ENCODE data around the gene GCHFR.
A peak's percentile ranks its signal among the peaks of the same experiment; 100 is the strongest.

GCHFR gene

GRCh38 chr15:40763801-40764628 is at the start of gene GCHFR:
GCHFR (plus strand) TSS chr15:40764068; CDS start chr15:40764181, 113 bp downstream.
- peak in 31 of 56 donors; percentile 7 to 64 (median 43) for DNase-seq

- no peak for DNase-seq
These were observed 49.7 kb upstream of the GCHFR start for GRCh38 chr15:40714144-40714543.

- DNase-seq = no peak
These were observed 47.7 kb upstream of the GCHFR start for GRCh38 chr15:40716165-40716564.

- DNase-seq = no peak
These were observed 42.2 kb upstream of the GCHFR start for GRCh38 chr15:40721701-40722100.

GRCh38 chr15:40722354-40722753 is 41.5 kb upstream of the GCHFR start:
- DNase-seq = no peak

GRCh38 chr15:40722934-40723333 is 40.9 kb upstream of the GCHFR start:
- DNase-seq = no peak

GRCh38 chr15:40723919-40724318 is 39.9 kb upstream of the GCHFR start:
- DNase-seq = no peak

GRCh38 chr15:40731034-40731433 is 32.8 kb upstream of the GCHFR start:
- no peak for DNase-seq

GRCh38 chr15:40736575-40736974 is 27.3 kb upstream of the GCHFR start:
- DNase-seq = no peak

GRCh38 chr15:40737048-40737447 is 26.8 kb upstream of the GCHFR start:
- DNase-seq = no peak

GRCh38 chr15:40739047-40739446 is 24.8 kb upstream of the GCHFR start:
- no peak for DNase-seq

GRCh38 chr15:40739854-40740253 is 24.0 kb upstream of the GCHFR start:
- DNase-seq = no peak

- DNase-seq = no peak
These were observed 20.4 kb upstream of the GCHFR start for GRCh38 chr15:40743485-40743901.

GRCh38 chr15:40743921-40744814 is 19.7 kb upstream of the GCHFR start:
- DNase-seq = no peak

- DNase-seq = no peak
These were observed 19.1 kb upstream of the GCHFR start for GRCh38 chr15:40744815-40745152.

GRCh38 chr15:40746916-40747418 is 16.9 kb upstream of the GCHFR start:
- no peak for DNase-seq

- DNase-seq = no peak
These were observed 15.9 kb upstream of the GCHFR start for GRCh38 chr15:40747685-40748631.

GRCh38 chr15:40749151-40749630 is 14.7 kb upstream of the GCHFR start:
- DNase-seq = no peak

- DNase-seq = no peak
These were observed 13.0 kb upstream of the GCHFR start for GRCh38 chr15:40750885-40751284.

- no peak for DNase-seq
These were observed 12.1 kb upstream of the GCHFR start for GRCh38 chr15:40751745-40752144.

GRCh38 chr15:40754574-40754882 is 9.3 kb upstream of the GCHFR start:
- peak in 2 of 56 donors; percentile 17 to 23 for DNase-seq

All from nucleus accumbens (tissue), 56 donors.